Breast epithelium (tissue), 4 donors: Measurements from ENCODE around the gene HMCN1. TPM values are rescaled to one million over a fixed set of nuclear protein-coding genes. Genes with fewer than 3 reads are reported as not detected.

Experiments
- DNase-seq, 2 donors: peaks; one replicate each; pipeline ENCODE4 v3.0.0-alpha.2; 2019; ENCODE audit warnings: low spot score in 2 of 2
- H3K27ac ChIP-seq, 2 donors: fragments of 200-600 bp; sonication (generic) in 1 of 2; one replicate each; pipeline ENCODE4 v1.5.1; 2016 to 2019; ENCODE audit warnings: mild to moderate bottlenecking in 1 of 2
- H3K27me3 ChIP-seq, 2 donors: fragments of 200-600 bp; sonication (generic) in 1 of 2; one replicate each; pipeline versions ENCODE4 v1.5.1 to v1.6.0; 2017 to 2019; ENCODE audit warnings: control low read depth in 1 of 2, mild to moderate bottlenecking in 1 of 2
- H3K36me3 ChIP-seq: fragments of 200-600 bp; one replicate; pipeline ENCODE4 v1.5.1; 2019
- H3K4me1 ChIP-seq, 2 donors: fragments of 200-600 bp; sonication (generic); one replicate each; pipeline ENCODE4 v1.5.1; 2016 to 2019; ENCODE audit warnings: control low read depth in 1 of 2
- H3K4me3 ChIP-seq, 3 donors: fragments of 200-600 bp; sonication (generic); 1 replicate in 2 of 3; 2 replicates in 1 of 3; pipeline ENCODE4 v1.5.1; 2016 to 2019; ENCODE audit warnings: mild to moderate bottlenecking in 3 of 3, moderate library complexity in 2 of 3
- H3K9me3 ChIP-seq, 2 donors: fragments of 200-600 bp; sonication (generic) in 1 of 2; one replicate each; pipeline ENCODE4 v1.5.1; 2016 to 2019; ENCODE audit warnings: control low read depth in 1 of 2
- POLR2A ChIP-seq: fragments of 450-650 bp; IDR thresholded peaks from one replicate; pipeline ENCODE4 v1.6.1; 2016; ENCODE audit warnings: antibody characterized with exemption, mild to moderate bottlenecking, moderate library complexity
- POLR2AphosphoS5 ChIP-seq, 3 donors: sonication (generic); formaldehyde crosslinking; IDR thresholded peaks; one replicate each; pipeline ENCODE4 v1.6.1; 2017; ENCODE audit warnings: antibody characterized with exemption in 3 of 3
- intact Hi-C: fragments of 100-400 bp; cut with DNase I; formaldehyde crosslinking; loops from one replicate; pipeline ENCODE4 v1.15.1; 2023; ENCODE audit warnings: low total_unique reads
- total RNA-seq, 3 donors: library from RNA; depleted of rRNA; stranded (reverse); fragments of >200 nt; gene quantifications; one replicate each; pipeline ENCODE4 v1.1.0, GENCODE V29; 2016
- TF ChIP-seq, protein P1 (sequence below), 3 donors: fragments of 450-650 bp; IDR thresholded peaks; one replicate each; pipeline ENCODE4 v1.5.1; 2016 to 2017; ENCODE audit warnings: antibody characterized with exemption in 3 of 3, mild to moderate bottlenecking in 3 of 3, moderate library complexity in 3 of 3

The HMCN1 gene
- total RNA-seq, 3 donors from 2014 or later = 7.8 to 18.4 (median 11.9) TPM

DNA sequence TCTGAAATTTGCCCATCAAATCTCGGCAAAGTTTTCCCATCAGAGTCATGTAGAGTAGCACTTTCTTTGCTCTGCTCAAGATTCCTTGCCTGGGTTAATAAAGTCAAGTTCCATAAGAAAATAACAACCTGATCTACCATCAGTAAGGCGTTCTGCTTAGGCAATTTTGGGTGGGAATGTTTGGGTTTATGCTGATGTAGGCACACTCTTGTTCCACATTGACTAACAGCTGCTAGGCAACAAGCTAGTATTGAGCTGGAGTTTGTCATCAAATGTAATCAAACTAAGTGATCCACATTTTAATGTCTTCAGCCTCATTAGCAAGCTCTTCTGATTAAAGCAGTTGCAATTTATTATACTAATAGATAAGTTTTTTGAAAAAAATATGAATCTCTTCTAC lies 12.1 kb upstream of the HMCN1 start:
- intact Hi-C loops = no loop called here
- no peaks in the 10 kb centered on the region for H3K4me1 ChIP-seq
- no peak for DNase-seq
- no peaks in the 10 kb centered on the region for H3K27me3 ChIP-seq
- TF ChIP-seq, protein P1, sequence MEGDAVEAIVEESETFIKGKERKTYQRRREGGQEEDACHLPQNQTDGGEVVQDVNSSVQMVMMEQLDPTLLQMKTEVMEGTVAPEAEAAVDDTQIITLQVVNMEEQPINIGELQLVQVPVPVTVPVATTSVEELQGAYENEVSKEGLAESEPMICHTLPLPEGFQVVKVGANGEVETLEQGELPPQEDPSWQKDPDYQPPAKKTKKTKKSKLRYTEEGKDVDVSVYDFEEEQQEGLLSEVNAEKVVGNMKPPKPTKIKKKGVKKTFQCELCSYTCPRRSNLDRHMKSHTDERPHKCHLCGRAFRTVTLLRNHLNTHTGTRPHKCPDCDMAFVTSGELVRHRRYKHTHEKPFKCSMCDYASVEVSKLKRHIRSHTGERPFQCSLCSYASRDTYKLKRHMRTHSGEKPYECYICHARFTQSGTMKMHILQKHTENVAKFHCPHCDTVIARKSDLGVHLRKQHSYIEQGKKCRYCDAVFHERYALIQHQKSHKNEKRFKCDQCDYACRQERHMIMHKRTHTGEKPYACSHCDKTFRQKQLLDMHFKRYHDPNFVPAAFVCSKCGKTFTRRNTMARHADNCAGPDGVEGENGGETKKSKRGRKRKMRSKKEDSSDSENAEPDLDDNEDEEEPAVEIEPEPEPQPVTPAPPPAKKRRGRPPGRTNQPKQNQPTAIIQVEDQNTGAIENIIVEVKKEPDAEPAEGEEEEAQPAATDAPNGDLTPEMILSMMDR (IDR thresholded peaks at IDR 0.05) = no peak
- H3K4me3 ChIP-seq = no peak overlapping the region
- H3K36me3 ChIP-seq = no peaks in the 10 kb centered on the region
- H3K9me3 ChIP-seq = no peaks in the 10 kb centered on the region
- no peak overlapping the region for H3K27ac ChIP-seq

DNA sequence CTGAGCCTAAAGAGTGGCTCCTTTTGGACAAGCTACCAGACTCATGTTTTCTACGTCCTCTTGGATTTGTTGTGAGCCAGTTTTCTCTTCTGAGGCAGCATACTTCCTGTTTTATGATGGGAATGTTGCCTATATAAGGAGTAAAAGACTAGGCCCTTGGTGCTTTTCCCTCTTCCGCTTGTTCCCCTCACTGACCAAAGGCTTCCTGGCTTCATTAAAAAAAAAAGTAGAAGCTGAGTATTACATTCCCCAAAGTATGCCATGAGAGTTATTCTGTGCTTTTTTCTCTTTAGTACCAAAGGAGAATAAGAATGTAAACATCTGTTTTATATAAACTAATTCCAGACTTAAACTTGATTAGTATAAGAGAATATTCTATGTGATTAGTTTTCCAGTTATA lies 6.5 kb upstream of the HMCN1 start:
- no peaks in the 10 kb centered on the region for H3K36me3 ChIP-seq
- H3K9me3 ChIP-seq = peaks cover 0 to 18% of the 10 kb centered on the region in 2 donors
- no peaks in the 10 kb centered on the region for H3K4me1 ChIP-seq
- DNase-seq = no peak
- no peaks in the 10 kb centered on the region for H3K27me3 ChIP-seq
- H3K27ac ChIP-seq = no peak overlapping the region
- TF ChIP-seq, protein P1 (IDR thresholded peaks at IDR 0.05) = no peak
- TF ChIP-seq POLR2A = no peak
- TF ChIP-seq POLR2AphosphoS5 (IDR thresholded peaks at IDR 0.05) = no peak
- H3K4me3 ChIP-seq = no peak overlapping the region
- intact Hi-C loops = no loop called here

DNA sequence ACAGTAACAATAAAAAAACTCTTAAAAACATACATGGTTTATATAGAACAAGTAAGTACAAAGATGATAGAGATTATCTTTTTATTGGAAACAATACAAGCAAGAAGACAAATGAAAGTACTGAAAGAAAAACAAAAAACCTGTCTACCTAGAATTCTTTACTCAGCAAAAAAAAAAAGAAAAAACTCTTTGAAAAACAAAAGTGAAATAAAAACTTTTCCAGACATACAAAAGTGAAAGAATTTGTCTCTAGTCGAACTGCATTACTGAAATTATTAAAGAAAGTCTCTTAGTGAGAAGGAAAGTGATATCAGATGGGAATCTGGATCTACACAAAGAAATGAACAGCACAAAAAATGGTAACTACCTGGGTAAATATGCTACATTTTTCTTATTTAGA lies 2.7 kb upstream of the HMCN1 start:
- intact Hi-C loops = no loop called here
- H3K36me3 ChIP-seq = no peaks in the 10 kb centered on the region
- peaks cover 0 to 18% of the 10 kb centered on the region in 2 donors for H3K9me3 ChIP-seq
- no peak overlapping the region for H3K4me3 ChIP-seq
- peaks cover 0 to 8% of the 10 kb centered on the region in 2 donors for H3K27me3 ChIP-seq
- no peak for DNase-seq
- no peak for TF ChIP-seq POLR2AphosphoS5 (IDR thresholded peaks at IDR 0.05)
- TF ChIP-seq, protein P1 (IDR thresholded peaks at IDR 0.05) = no peak
- no peak for TF ChIP-seq POLR2A
- H3K4me1 ChIP-seq = no peaks in the 10 kb centered on the region
- no peak overlapping the region for H3K27ac ChIP-seq

DNA sequence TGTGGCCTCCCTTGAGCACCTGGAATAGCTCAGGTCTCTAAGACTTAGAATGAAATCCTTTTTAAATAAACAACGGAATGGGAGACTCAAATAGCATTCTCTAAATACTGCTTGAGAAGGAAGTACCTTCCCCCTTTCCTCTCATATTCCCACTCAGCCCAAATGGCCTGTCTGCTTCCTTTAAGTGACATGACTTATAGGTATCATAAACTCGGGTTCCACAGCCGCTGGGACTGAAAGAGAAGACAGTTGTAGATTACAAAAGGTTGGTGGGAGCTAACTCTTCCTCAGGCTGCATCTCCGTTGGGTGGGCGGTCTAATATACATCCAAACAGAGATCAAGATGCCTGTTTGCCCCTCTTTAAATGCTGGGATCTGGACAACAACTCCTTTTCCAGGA lies 1.2 kb upstream of the HMCN1 start:
- H3K27ac ChIP-seq = no peak overlapping the region
- no peak overlapping the region for H3K4me3 ChIP-seq
- intact Hi-C loops = no loop called here
- TF ChIP-seq POLR2AphosphoS5 (IDR thresholded peaks at IDR 0.05) = no peak
- no peak for TF ChIP-seq POLR2A
- TF ChIP-seq, protein P1 (IDR thresholded peaks at IDR 0.05) = no peak
- DNase-seq = no peak
- no peaks in the 10 kb centered on the region for H3K36me3 ChIP-seq
- H3K27me3 ChIP-seq = peaks cover 0 to 8% of the 10 kb centered on the region in 2 donors
- H3K9me3 ChIP-seq = peaks cover 0 to 18% of the 10 kb centered on the region in 2 donors
- no peaks in the 10 kb centered on the region for H3K4me1 ChIP-seq

DNA sequence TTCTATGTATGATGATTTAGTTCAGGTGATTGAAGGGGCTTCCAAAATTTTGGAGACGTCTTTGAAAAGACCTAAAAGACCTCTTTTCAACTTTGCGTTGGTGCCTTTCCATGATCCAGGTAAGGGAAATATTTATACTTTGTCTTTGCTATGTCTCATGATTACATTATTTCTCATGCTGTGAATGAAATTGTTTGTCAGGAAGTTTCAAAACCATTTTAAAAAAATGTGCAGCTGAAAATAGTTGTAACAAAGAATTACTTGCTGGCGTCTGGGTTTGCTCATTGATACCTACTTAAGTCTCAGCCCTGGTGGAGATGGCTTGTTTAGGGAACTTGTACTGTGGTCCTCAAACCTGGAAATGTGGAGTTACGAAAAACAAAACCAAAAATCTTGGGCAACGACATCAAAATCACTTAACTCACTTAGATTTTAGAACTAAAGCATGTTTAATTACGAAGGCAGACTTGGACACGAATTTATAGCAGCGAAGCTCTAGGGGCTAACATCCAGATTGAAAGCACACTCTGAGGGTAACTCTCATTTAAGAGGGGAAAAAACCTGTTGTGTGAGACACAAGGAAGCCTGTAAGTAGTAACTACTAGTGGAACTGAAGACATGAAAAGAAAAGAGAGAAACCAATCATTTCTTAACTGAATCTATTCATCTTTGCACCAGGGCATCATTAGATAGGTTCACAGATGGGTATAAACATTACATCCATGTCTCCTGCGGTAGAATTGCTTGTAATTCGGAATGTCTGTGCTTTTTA lies 924 bp downstream of the HMCN1 start:
- Histone ChIP-seq H3K36me3 (no peaks in the 10 kb centered on the region), H3K4me3 (peak overlapping the region; percentile 52 to 75 (median 63)), H3K27ac (peak overlapping the region; percentile 79 to 91), H3K9me3 (peaks cover 0 to 18% of the 10 kb centered on the region in 2 donors), H3K4me1 (no peaks in the 10 kb centered on the region), H3K27me3 (peaks cover 0 to 15% of the 10 kb centered on the region in 2 donors)
- intact Hi-C loops = no loop called here
- TF ChIP-seq POLR2A (no peak), POLR2AphosphoS5 (IDR thresholded peaks at IDR 0.05) (no peak)
- TF ChIP-seq, protein P1 (IDR thresholded peaks at IDR 0.05) = no peak
- no peak for DNase-seq
